ENCODE measurements around the gene SYCE3. TPM values are rescaled to one million over a fixed set of nuclear protein-coding genes. Genes with fewer than 3 reads are reported as not detected.
A peak's percentile ranks its signal among the peaks of the same experiment; 100 is the strongest.

Gene SYCE3
- total RNA-seq, result not detected

GRCh38 chr22:50562523-50563412 is at the start of gene SYCE3:
SYCE3 (minus strand) TSS chr22:50562919; CDS start chr22:50556405, 6,514 bp downstream.
- no peaks in the 10 kb centered on the region for H3K9me3 ChIP-seq
- peak within 1 kb of the TSS; percentile 57 to 62 (median 60) for H3K4me3 ChIP-seq
- intact Hi-C loops (cut with DNase I), result no loop called here
- H3K27me3 ChIP-seq, result peaks cover 0 to 3% (median 0%) of the 10 kb centered on the region in 4 donors
- H3K27ac ChIP-seq (replicated peaks in 1 of 4), result peak within 1 kb of the TSS; percentile 64 to 65 (median 64)
- DNase-seq (ENCODE audit: extremely low spot score), result peak; percentile 98
- peaks cover 9 to 16% (median 15%) of the 10 kb centered on the region in 4 donors for H3K4me1 ChIP-seq
- peaks cover 0 to 6% (median 0%) of the 10 kb centered on the region in 4 donors for H3K36me3 ChIP-seq
- WGBS, result 12% methylated on average over 19 of the region's 61 CpGs
- TF ChIP-seq EP300 (IDR thresholded peaks at IDR 0.05), result no peak
- peak; percentile 87 to 91 for TF ChIP-seq POLR2AphosphoS5 (IDR thresholded peaks at IDR 0.05)
- TF ChIP-seq POLR2A (IDR thresholded peaks at IDR 0.05; ENCODE audit: low read depth), result no peak
- peak; percentile 89 to 100 (median 95) for TF ChIP-seq CTCF (IDR thresholded peaks at IDR 0.05)

GRCh38 chr22:50612168-50612527 is 49.4 kb upstream of the SYCE3 start:
- WGBS, result 48% methylated on average over 6 of the region's 6 CpGs

GRCh38 chr22:50611341-50612060 is 48.8 kb upstream of the SYCE3 start:
- Histone ChIP-seq H3K27me3 (peaks cover 0 to 68% (median 2%) of the 10 kb centered on the region in 4 donors), H3K36me3 (no peaks in the 10 kb centered on the region), H3K4me1 (peaks cover 0 to 5% (median 0%) of the 10 kb centered on the region in 4 donors), H3K9me3 (no peaks in the 10 kb centered on the region), H3K27ac (replicated peaks in 1 of 4) (no peak overlapping the region), H3K4me3 (no peak overlapping the region)
- no peak for DNase-seq (ENCODE audit: extremely low spot score)
- intact Hi-C loops (cut with DNase I), result no loop called here
- 89% methylated on average over 13 of the region's 26 CpGs for WGBS
- TF ChIP-seq EP300 (IDR thresholded peaks at IDR 0.05) (no peak), POLR2AphosphoS5 (IDR thresholded peaks at IDR 0.05) (no peak), CTCF (IDR thresholded peaks at IDR 0.05) (no peak), POLR2A (IDR thresholded peaks at IDR 0.05; ENCODE audit: low read depth) (no peak)

More at GRCh38 chr22:50612168-50612527, 49.4 kb upstream of the SYCE3 start:
- DNase-seq (ENCODE audit: extremely low spot score), result no peak
- Histone ChIP-seq H3K4me3 (no peak overlapping the region), H3K36me3 (no peaks in the 10 kb centered on the region), H3K4me1 (peaks cover 0 to 5% (median 0%) of the 10 kb centered on the region in 4 donors), H3K27ac (replicated peaks in 1 of 4) (no peak overlapping the region), H3K9me3 (no peaks in the 10 kb centered on the region), H3K27me3 (peaks cover 0 to 64% (median 2%) of the 10 kb centered on the region in 4 donors)
- intact Hi-C loops (cut with DNase I), result no loop called here
- TF ChIP-seq POLR2AphosphoS5 (IDR thresholded peaks at IDR 0.05), result no peak
- TF ChIP-seq CTCF (IDR thresholded peaks at IDR 0.05), result no peak
- TF ChIP-seq POLR2A (IDR thresholded peaks at IDR 0.05; ENCODE audit: low read depth), result no peak
- TF ChIP-seq EP300 (IDR thresholded peaks at IDR 0.05), result no peak

- DNase-seq (ENCODE audit: extremely low spot score), result no peak
- H3K36me3 ChIP-seq, result no peaks in the 10 kb centered on the region
- 90% methylated on average over 16 of the region's 17 CpGs for WGBS
- H3K9me3 ChIP-seq, result no peaks in the 10 kb centered on the region
- H3K27me3 ChIP-seq, result peaks cover 0 to 77% (median 2%) of the 10 kb centered on the region in 4 donors
- no peak overlapping the region for H3K4me3 ChIP-seq
- peaks cover 0 to 5% (median 0%) of the 10 kb centered on the region in 4 donors for H3K4me1 ChIP-seq
- intact Hi-C loops (cut with DNase I), result no loop called here
- no peak for TF ChIP-seq EP300 (IDR thresholded peaks at IDR 0.05)
- TF ChIP-seq POLR2AphosphoS5 (IDR thresholded peaks at IDR 0.05), result no peak
- no peak for TF ChIP-seq CTCF (IDR thresholded peaks at IDR 0.05)
- no peak for TF ChIP-seq POLR2A (IDR thresholded peaks at IDR 0.05; ENCODE audit: low read depth)
- no peak overlapping the region for H3K27ac ChIP-seq (replicated peaks in 1 of 4)
These were observed 47.9 kb upstream of the SYCE3 start for GRCh38 chr22:50610581-50610980.
